Gastroesophageal sphincter (tissue), 3 donors: ENCODE results near the gene CDKN3.

Experiments
- CTCF ChIP-seq, 4 experiments: fragments of 200-600 bp in 2 of 4; fragments of 450-650 bp in 2 of 4; sonication (generic) in 1 of 4; IDR thresholded peaks; one replicate each; pipeline ENCODE4 v1.5.1; 2017 to 2019; ENCODE audit warnings: antibody characterized with exemption in 4 of 4, mild to moderate bottlenecking in 2 of 4, moderate library complexity in 2 of 4
- EP300 ChIP-seq: sonication (generic); formaldehyde crosslinking; IDR thresholded peaks from one replicate; pipeline ENCODE4 v1.6.1; 2017; ENCODE audit warnings: antibody characterized with exemption, mild to moderate bottlenecking
- POLR2A ChIP-seq, 2 donors: fragments of 450-650 bp; IDR thresholded peaks; one replicate each; pipeline ENCODE4 v1.6.1; 2017; ENCODE audit warnings: antibody characterized with exemption in 2 of 2, mild to moderate bottlenecking in 2 of 2, moderate library complexity in 1 of 2
- POLR2AphosphoS5 ChIP-seq: sonication (generic); formaldehyde crosslinking; IDR thresholded peaks from one replicate; pipeline ENCODE4 v1.6.1; 2017; ENCODE audit warnings: antibody characterized with exemption

- TF ChIP-seq CTCF (IDR thresholded peaks at IDR 0.05) (no peak), POLR2A (IDR thresholded peaks at IDR 0.05) (no peak), POLR2AphosphoS5 (no peak), EP300 (no peak)
Observed at GRCh38 chr14:54435500-54435981, 38.7 kb downstream of the CDKN3 start.
